ENCODE results near the gene ZBTB44.

Gene ZBTB44

DNA sequence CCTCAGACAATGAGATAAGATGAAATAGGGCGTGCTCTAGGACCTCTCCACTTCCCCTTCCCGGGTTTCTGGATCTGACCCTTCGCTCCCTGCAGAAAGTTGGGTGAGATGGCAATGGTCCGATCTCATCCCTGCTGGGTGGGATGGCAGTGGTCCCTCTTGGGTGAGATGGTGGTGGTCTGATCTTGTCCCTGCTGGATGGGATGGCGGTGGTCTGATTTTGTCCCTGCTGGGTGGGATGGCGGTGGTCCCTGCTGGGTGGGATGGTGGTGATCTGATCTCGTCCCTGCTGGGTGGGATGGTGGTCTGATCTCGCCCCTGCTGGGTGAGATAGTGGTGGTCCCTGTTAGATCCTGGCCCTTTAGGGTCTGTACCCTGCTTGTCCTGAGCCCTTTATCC is 133.8 kb downstream of the ZBTB44 start:
- no peaks in the 10 kb centered on the region for H3K36me3 ChIP-seq
- H3K27me3 ChIP-seq = no peaks in the 10 kb centered on the region
- no peak overlapping the region for H3K4me3 ChIP-seq (ENCODE audit: low read depth, low read length)
- H3K4me1 ChIP-seq = no peaks in the 10 kb centered on the region
- TF ChIP-seq, protein P1, sequence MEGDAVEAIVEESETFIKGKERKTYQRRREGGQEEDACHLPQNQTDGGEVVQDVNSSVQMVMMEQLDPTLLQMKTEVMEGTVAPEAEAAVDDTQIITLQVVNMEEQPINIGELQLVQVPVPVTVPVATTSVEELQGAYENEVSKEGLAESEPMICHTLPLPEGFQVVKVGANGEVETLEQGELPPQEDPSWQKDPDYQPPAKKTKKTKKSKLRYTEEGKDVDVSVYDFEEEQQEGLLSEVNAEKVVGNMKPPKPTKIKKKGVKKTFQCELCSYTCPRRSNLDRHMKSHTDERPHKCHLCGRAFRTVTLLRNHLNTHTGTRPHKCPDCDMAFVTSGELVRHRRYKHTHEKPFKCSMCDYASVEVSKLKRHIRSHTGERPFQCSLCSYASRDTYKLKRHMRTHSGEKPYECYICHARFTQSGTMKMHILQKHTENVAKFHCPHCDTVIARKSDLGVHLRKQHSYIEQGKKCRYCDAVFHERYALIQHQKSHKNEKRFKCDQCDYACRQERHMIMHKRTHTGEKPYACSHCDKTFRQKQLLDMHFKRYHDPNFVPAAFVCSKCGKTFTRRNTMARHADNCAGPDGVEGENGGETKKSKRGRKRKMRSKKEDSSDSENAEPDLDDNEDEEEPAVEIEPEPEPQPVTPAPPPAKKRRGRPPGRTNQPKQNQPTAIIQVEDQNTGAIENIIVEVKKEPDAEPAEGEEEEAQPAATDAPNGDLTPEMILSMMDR (IDR thresholded peaks at IDR 0.05; ENCODE audit: low read depth, low read length) = no peak
- no peak for DNase-seq
- no peaks in the 10 kb centered on the region for H3K9me3 ChIP-seq

DNA sequence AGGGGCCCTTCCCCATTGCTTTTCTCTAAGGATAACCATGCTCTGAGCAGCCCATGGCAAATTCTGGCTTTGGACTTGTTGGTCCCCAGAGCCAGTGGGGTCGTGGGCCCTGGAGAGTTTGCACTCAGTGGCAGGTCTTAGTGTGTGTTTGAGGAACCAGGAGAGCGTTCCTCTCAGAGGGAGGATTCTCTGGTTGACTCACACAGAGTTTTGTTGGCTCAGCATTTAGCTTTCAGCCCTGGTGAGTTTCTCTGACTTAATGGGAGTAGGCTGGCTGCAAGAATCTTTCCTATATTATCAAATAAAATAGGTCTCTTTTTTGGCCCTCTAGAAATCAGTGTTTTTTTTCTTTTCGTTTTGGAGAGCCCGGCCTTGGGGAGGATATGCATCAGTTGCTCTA is 134.2 kb downstream of the ZBTB44 start:
- no peaks in the 10 kb centered on the region for H3K9me3 ChIP-seq
- no peak overlapping the region for H3K4me3 ChIP-seq (ENCODE audit: low read depth, low read length)
- TF ChIP-seq, protein P1 (IDR thresholded peaks at IDR 0.05; ENCODE audit: low read depth, low read length) = no peak
- no peaks in the 10 kb centered on the region for H3K4me1 ChIP-seq
- DNase-seq = no peak
- H3K27me3 ChIP-seq = no peaks in the 10 kb centered on the region
- H3K36me3 ChIP-seq = no peaks in the 10 kb centered on the region

DNA sequence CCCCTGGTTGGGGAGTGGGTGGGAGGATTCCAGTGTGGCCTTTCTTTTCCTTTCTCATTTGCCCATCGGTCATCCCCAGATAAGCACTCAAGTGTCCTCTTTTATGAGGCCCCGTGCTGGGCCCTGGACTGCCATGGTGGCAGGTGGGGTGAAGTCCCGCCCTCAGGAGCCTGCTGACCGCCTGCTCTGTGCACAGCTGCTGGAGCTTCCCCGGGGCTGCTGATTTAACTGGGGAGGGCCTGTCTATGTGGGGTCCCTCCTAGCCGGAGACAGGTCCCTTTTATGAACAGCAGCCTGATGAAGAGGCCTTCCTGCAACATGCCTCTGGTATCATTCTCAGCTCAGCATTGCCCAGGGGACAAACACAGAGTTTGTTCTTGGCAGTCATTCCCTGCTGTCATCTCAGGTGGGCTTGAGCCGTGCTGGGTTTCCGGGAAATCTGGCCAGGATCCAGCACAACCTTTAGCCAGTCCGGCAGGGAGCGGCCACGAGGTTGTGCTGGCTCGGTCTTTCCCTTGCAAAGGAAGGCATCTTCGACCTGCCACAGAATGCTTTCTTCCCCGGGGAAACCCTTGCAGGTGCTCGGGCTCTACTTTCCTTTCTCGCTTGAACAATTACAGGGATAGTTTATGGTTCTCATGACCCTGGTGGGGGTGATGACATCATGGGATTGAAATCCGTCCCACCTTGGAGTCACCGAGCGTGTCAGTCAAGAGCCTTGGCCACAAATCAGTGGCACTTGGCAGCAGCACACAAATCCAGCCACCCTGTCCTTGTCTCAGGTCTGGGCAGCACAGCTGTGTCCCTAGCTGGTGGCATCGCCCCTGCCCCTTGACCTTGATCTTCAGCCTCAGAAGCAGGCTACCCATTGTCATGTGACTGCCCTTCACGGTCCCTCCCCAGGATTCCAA is 135.1 kb downstream of the ZBTB44 start:
- Histone ChIP-seq H3K9me3 (no peaks in the 10 kb centered on the region), H3K27me3 (no peaks in the 10 kb centered on the region), H3K4me3 (ENCODE audit: low read depth, low read length) (no peak overlapping the region), H3K36me3 (no peaks in the 10 kb centered on the region), H3K4me1 (no peaks in the 10 kb centered on the region)
- TF ChIP-seq, protein P1 (IDR thresholded peaks at IDR 0.05; ENCODE audit: low read depth, low read length) = no peak
- no peak for DNase-seq

DNA sequence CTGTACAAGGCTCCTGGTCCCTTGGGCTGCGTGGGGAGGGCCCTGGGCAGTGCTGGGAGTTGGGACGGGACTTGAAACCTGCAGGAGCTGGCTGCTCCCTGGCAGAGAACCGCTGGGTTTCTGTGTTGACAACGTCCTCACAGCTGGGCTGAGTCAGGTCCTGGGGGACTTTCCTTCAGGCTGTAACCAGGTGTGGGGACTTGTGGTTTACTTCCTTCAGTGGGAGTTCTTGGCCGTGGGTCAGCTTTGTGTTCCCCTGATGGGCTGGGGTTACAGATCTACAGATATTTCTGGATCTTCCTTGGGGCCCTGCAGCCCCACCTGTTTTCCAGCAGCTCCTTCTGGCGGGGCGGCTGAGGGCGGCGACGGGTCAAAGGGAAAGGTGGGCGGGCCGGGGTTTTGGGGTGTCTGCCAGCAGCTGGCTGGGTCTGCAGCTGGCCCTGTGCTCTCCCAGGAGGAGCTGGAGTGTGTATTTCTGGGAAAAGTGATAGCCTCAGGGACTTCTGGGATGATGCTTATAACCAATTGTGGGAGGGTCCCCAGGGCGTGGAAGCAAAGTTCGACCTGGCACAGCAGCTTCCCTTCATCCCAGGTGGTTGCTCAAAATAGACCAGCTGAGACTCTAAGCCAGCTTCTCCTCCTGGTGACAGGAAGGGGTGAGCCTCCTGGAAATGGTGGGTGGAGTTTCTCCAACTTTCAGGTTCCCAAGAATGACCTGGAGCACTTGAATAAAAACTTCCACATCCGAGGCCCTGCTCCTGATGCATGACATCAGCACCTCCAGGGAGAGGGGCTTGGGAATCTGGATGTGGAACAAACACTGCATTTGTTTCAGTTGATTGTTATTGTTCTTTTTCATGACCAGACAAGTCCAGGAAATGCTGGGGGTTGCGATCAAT is 136.0 kb downstream of the ZBTB44 start:
- Histone ChIP-seq H3K27me3 (no peaks in the 10 kb centered on the region), H3K36me3 (no peaks in the 10 kb centered on the region), H3K4me3 (ENCODE audit: low read depth, low read length) (no peak overlapping the region), H3K9me3 (no peaks in the 10 kb centered on the region), H3K4me1 (no peaks in the 10 kb centered on the region)
- no peak for DNase-seq
- TF ChIP-seq, protein P1 (IDR thresholded peaks at IDR 0.05; ENCODE audit: low read depth, low read length) = no peak

DNA sequence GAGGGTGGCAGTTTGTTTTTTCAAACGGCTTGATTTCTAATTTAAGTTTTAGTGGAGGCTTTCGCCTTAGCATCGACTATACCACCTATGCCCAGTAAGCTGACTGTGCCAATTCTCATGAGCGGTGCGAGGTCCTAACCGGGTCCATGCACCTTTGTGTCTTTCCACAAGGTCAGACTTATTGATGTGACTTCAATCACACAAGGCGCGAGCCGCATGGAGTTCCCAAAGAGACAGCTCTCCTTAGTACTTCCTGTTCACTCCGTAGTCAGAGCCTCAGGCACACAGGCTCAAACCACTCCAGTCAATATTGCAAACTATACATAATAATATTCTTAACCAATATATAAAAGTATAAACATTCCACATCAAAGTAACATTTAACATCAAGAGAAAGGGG is 136.9 kb downstream of the ZBTB44 start:
- TF ChIP-seq, protein P1 (IDR thresholded peaks at IDR 0.05; ENCODE audit: low read depth, low read length) = no peak
- Histone ChIP-seq H3K9me3 (no peaks in the 10 kb centered on the region), H3K4me3 (ENCODE audit: low read depth, low read length) (no peak overlapping the region), H3K27me3 (no peaks in the 10 kb centered on the region), H3K36me3 (no peaks in the 10 kb centered on the region), H3K4me1 (no peaks in the 10 kb centered on the region)
- no peak for DNase-seq

Measured in BE2C (cell line).